Right lobe of liver (tissue), 6 donors: ENCODE measurements around the gene ADO. TPM values are rescaled to one million over a fixed set of nuclear protein-coding genes. Genes with fewer than 3 reads are reported as not detected.

Experiments used
- ATAC-seq, 4 donors: fragments of 200-7000 bp; cut with Tn5 transposase; one replicate each; pipeline ENCODE4 v1.9.1; 2020; ENCODE audit warnings: mild to moderate bottlenecking in 4 of 4, moderate library complexity in 4 of 4
- DNase-seq, 3 donors: peaks; one replicate each; pipeline ENCODE4 v3.0.0-alpha.2; 2020
- H3K27ac ChIP-seq, 3 donors: fragments of 200-600 bp; one replicate each; pipeline ENCODE4 v1.8.0; 2022
- H3K27me3 ChIP-seq, 2 donors: fragments of 200-600 bp; one replicate each; pipeline ENCODE4 v1.8.0; 2022
- H3K36me3 ChIP-seq, 4 donors: fragments of 200-600 bp; sonication (generic) in 1 of 4; one replicate each; pipeline versions ENCODE4 v1.5.1 to v1.8.0; 2017 to 2022; ENCODE audit warnings: control low read depth in 1 of 4
- H3K4me1 ChIP-seq, 4 donors: fragments of 200-600 bp; sonication (generic) in 1 of 4; one replicate each; pipeline versions ENCODE4 v1.5.1 to v1.8.0; 2017 to 2022; ENCODE audit warnings: control low read depth in 1 of 4
- H3K4me3 ChIP-seq, 3 donors: fragments of 200-600 bp; one replicate each; pipeline ENCODE4 v1.8.0; 2022
- H3K9me3 ChIP-seq, 4 donors: fragments of 200-600 bp; sonication (generic) in 1 of 4; one replicate each; pipeline versions ENCODE4 v1.5.1 to v1.8.0; 2017 to 2022; ENCODE audit warnings: control low read depth in 1 of 4
- POLR2A ChIP-seq: fragments of 450-650 bp; IDR thresholded peaks from one replicate; pipeline ENCODE4 v1.6.1; 2017; ENCODE audit warnings: antibody characterized with exemption, mild to moderate bottlenecking
- WGBS: methylation state at CpG from one replicate; pipeline ENCODE4 v1.1.6; 2018; ENCODE audit warnings: low coverage, low lambda C conversion rate; ENCODE audit not compliant: insufficient coverage; ENCODE audit errors: missing lambda C conversion rate; 5-methylcytosine and 5-hydroxymethylcytosine counted together
- intact Hi-C, 2 donors: fragments of 100-400 bp; cut with DNase I; formaldehyde crosslinking; loops; one replicate each; pipeline versions ENCODE4 v1.11.2 to v1.14.1; 2022
- total RNA-seq, 6 experiments: library from RNA; depleted of rRNA in 2 of 6; stranded (reverse); fragments of >200 nt in 2 of 6; fragmentation: NEBNext Ultra II Directional in 3 of 6; extraction: Animal tissue kit (Norgen Biotek cat#: 25700) in 3 of 6; gene quantifications; one replicate each; pipeline versions ENCODE4 v1.1.0 to v1.2.4, GENCODE V29; 2016 to 2023
- TF ChIP-seq, protein P1 (sequence below), 4 donors: fragments of 200-600 bp in 3 of 4; fragments of 450-650 bp in 1 of 4; IDR thresholded peaks; one replicate each; pipeline versions ENCODE4 v1.5.1 to v1.8.0; 2016 to 2022; ENCODE audit warnings: antibody characterized with exemption in 4 of 4, mild to moderate bottlenecking in 2 of 4
- donor health status: DM: no; HTN: yes; CAD: no.
- donor health status: DM: no; HTN: no; CAD: no.
- donor health status: DM: no; HTN: no; CAD: no.
- donor health status: DM: no; HTN: yes; CAD: no.
- donor health status: DM: no; HTN: yes; CAD: no.

Gene ADO
- total RNA-seq, 6 experiments from 2014 or later = 4.2 to 8.3 (median 5.5) TPM

DNA sequence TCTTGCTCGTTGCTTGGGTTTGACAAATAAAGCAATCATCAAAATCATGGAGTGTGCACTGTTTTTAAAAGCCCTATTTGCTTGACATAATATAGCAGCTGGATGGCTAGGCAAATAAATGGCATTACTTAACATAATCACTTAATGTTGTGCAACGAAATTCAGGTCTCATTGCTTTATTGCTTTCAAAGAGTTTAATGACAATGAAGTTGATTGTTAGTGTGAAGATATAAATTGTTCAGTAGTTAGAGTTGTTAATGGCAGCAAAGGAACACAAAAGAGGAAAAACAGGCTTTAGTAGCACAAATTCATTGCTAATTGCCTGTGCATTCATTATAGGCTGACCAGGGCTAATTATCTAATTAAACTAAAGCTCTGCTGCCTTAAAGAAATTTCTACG lies 7.6 kb upstream of the ADO start:
- Histone ChIP-seq H3K4me3 (no peak overlapping the region), H3K9me3 (no peaks in the 10 kb centered on the region), H3K27me3 (no peaks in the 10 kb centered on the region), H3K27ac (no peak overlapping the region), H3K4me1 (no peaks in the 10 kb centered on the region), H3K36me3 (no peaks in the 10 kb centered on the region)
- TF ChIP-seq POLR2A = no peak
- TF ChIP-seq, protein P1, sequence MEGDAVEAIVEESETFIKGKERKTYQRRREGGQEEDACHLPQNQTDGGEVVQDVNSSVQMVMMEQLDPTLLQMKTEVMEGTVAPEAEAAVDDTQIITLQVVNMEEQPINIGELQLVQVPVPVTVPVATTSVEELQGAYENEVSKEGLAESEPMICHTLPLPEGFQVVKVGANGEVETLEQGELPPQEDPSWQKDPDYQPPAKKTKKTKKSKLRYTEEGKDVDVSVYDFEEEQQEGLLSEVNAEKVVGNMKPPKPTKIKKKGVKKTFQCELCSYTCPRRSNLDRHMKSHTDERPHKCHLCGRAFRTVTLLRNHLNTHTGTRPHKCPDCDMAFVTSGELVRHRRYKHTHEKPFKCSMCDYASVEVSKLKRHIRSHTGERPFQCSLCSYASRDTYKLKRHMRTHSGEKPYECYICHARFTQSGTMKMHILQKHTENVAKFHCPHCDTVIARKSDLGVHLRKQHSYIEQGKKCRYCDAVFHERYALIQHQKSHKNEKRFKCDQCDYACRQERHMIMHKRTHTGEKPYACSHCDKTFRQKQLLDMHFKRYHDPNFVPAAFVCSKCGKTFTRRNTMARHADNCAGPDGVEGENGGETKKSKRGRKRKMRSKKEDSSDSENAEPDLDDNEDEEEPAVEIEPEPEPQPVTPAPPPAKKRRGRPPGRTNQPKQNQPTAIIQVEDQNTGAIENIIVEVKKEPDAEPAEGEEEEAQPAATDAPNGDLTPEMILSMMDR (IDR thresholded peaks at IDR 0.05) = no peak
- no peak for DNase-seq
- WGBS = 71% methylated on average over 3 of the region's 3 CpGs
- no peak for ATAC-seq
- intact Hi-C loops = no loop called here

DNA sequence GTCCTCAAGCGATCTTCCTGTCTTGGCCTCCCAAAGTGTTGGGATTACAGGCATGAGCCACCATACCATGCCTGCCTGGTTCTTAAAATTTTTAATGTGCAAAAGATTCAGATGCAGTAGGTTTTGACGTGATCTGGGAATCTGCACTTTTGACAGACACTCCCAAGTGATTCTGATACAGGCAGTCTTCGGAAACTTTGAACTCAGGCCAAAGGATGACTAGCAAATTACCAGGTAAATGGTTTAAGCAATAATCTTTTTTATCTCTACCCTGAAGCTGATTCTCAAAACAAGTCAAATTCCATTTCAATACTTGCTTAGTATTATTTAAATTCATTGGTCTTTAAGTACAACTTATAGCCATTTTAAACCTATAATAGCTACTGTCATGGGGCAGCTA lies 2.6 kb upstream of the ADO start:
- ATAC-seq = no peak
- DNase-seq = no peak
- Histone ChIP-seq H3K9me3 (no peaks in the 10 kb centered on the region), H3K4me3 (no peak overlapping the region), H3K27me3 (no peaks in the 10 kb centered on the region), H3K4me1 (peaks cover 0 to 13% (median 10%) of the 10 kb centered on the region in 4 donors), H3K27ac (no peak overlapping the region), H3K36me3 (no peaks in the 10 kb centered on the region)
- TF ChIP-seq, protein P1 (IDR thresholded peaks at IDR 0.05) = no peak
- no peak for TF ChIP-seq POLR2A
- WGBS = 81% methylated on average over 3 of the region's 3 CpGs
- intact Hi-C loops = no loop called here

- intact Hi-C loops = no loop called here
Measured at GRCh38 chr10:62803724-62804355, 680 bp upstream of the ADO start.

GRCh38 chr10:62805231-62806099 lies 945 bp downstream of the ADO start:
- Histone ChIP-seq H3K4me1 (peaks cover 0 to 22% (median 13%) of the 10 kb centered on the region in 4 donors), H3K36me3 (no peaks in the 10 kb centered on the region), H3K27me3 (no peaks in the 10 kb centered on the region), H3K4me3 (peak overlapping the region; percentile 80 to 92 (median 86)), H3K27ac (peak overlapping the region; percentile 95 to 98 (median 96)), H3K9me3 (no peaks in the 10 kb centered on the region)
- TF ChIP-seq, protein P1 (IDR thresholded peaks at IDR 0.05) = no peak
- no peak for TF ChIP-seq POLR2A
- ATAC-seq = peak; percentile 33 to 41 (median 40)
- DNase-seq = peak; percentile 47 to 67 (median 55)
- intact Hi-C loops = no loop called here
- WGBS = no CpG with 5 or more reads among the region's 77 CpGs

More at GRCh38 chr10:62803724-62804355, 680 bp upstream of the ADO start:
- peaks cover 0 to 22% (median 13%) of the 10 kb centered on the region in 4 donors for H3K4me1 ChIP-seq
- peak overlapping the region; percentile 95 to 98 (median 96) for H3K27ac ChIP-seq
- peak overlapping the region; percentile 80 to 92 (median 86) for H3K4me3 ChIP-seq
- ATAC-seq = no peak
- no peaks in the 10 kb centered on the region for H3K27me3 ChIP-seq
- TF ChIP-seq, protein P1 (IDR thresholded peaks at IDR 0.05) = no peak
- TF ChIP-seq POLR2A = no peak
- WGBS = 33% methylated on average over 5 of the region's 11 CpGs
- no peak for DNase-seq
- no peaks in the 10 kb centered on the region for H3K9me3 ChIP-seq
- H3K36me3 ChIP-seq = no peaks in the 10 kb centered on the region
